Tibial nerve (tissue), 4 donors: ENCODE data around the gene DAB2. TPM values are rescaled to one million over a fixed set of nuclear protein-coding genes. Genes with fewer than 3 reads are reported as not detected.

Experiments used
- DNase-seq, 2 donors: peaks; one replicate each; pipeline ENCODE4 v3.0.0-alpha.2; 2019; ENCODE audit warnings: low spot score in 2 of 2
- H3K27ac ChIP-seq, 4 donors: fragments of 200-600 bp; sonication (generic) in 3 of 4; one replicate each; pipeline ENCODE4 v1.5.1; 2017 to 2019; ENCODE audit warnings: mild to moderate bottlenecking in 1 of 4
- H3K27me3 ChIP-seq, 2 donors: fragments of 200-600 bp; sonication (generic) in 1 of 2; one replicate each; pipeline versions ENCODE4 v1.5.1 to v1.6.0; 2017 to 2019
- H3K36me3 ChIP-seq, 3 donors: fragments of 200-600 bp; sonication (generic); one replicate each; pipeline ENCODE4 v1.5.1; 2018 to 2019
- H3K4me1 ChIP-seq, 4 donors: fragments of 200-600 bp; sonication (generic) in 3 of 4; one replicate each; pipeline ENCODE4 v1.5.1; 2017 to 2019
- H3K4me3 ChIP-seq, 4 donors: fragments of 200-600 bp; sonication (generic) in 3 of 4; one replicate each; pipeline ENCODE4 v1.5.1; 2017 to 2019; ENCODE audit warnings: mild to moderate bottlenecking in 1 of 4, moderate library complexity in 1 of 4
- H3K9me3 ChIP-seq, 4 donors: fragments of 200-600 bp; sonication (generic) in 3 of 4; one replicate each; pipeline ENCODE4 v1.5.1; 2017 to 2019
- CTCF ChIP-seq, 5 experiments: fragments of 200-600 bp in 3 of 5; fragments of 450-650 bp in 2 of 5; sonication (generic) in 3 of 5; IDR thresholded peaks; one replicate each; pipeline ENCODE4 v1.5.1; 2016 to 2019; ENCODE audit warnings: antibody characterized with exemption in 5 of 5, mild to moderate bottlenecking in 3 of 5, moderate library complexity in 2 of 5
- EP300 ChIP-seq, 2 donors: sonication (generic); formaldehyde crosslinking; IDR thresholded peaks; one replicate each; pipeline ENCODE4 v1.6.1; 2017; ENCODE audit warnings: antibody characterized with exemption in 2 of 2, mild to moderate bottlenecking in 1 of 2
- POLR2A ChIP-seq, 2 donors: fragments of 450-650 bp; IDR thresholded peaks; one replicate each; pipeline ENCODE4 v1.6.1; 2017; ENCODE audit warnings: antibody characterized with exemption in 2 of 2, mild to moderate bottlenecking in 2 of 2, moderate library complexity in 2 of 2
- WGBS, 2 donors: methylation state at CpG; one replicate each; pipeline ENCODE4 v1.1.5; 2018; 5-methylcytosine and 5-hydroxymethylcytosine counted together
- total RNA-seq, 4 donors: library from RNA; depleted of rRNA; stranded (reverse); fragments of >200 nt; gene quantifications; one replicate each; pipeline ENCODE4 v1.1.0, GENCODE V29; 2016

Gene DAB2
- total RNA-seq, 4 donors from 2014 or later, result 73.6 to 144 (median 115) TPM

GRCh38 chr5:39427633-39428032 lies 2.9 kb upstream of the DAB2 start:
- H3K27ac ChIP-seq, result peak overlapping the region in 1 of 4 donors; percentile 32

GRCh38 chr5:39427229-39427628 lies 2.4 kb upstream of the DAB2 start:
- Histone ChIP-seq H3K27ac (peak overlapping the region in 2 of 4 donors; percentile 32 to 89), H3K9me3 (no peaks in the 10 kb centered on the region), H3K4me1 (peaks cover 0 to 35% (median 9%) of the 10 kb centered on the region in 4 donors), H3K36me3 (no peaks in the 10 kb centered on the region), H3K4me3 (no peak overlapping the region), H3K27me3 (no peaks in the 10 kb centered on the region)
- WGBS, 2 donors, result 16 to 23% methylated on average over 3 of the region's 3 CpGs
- no peak for TF ChIP-seq POLR2A (IDR thresholded peaks at IDR 0.05)
- peak in 1 of 2 donors; percentile 34 for TF ChIP-seq EP300 (IDR thresholded peaks at IDR 0.05)
- no peak for DNase-seq

More at GRCh38 chr5:39427633-39428032, 2.9 kb upstream of the DAB2 start:
- Histone ChIP-seq H3K27me3 (no peaks in the 10 kb centered on the region), H3K9me3 (no peaks in the 10 kb centered on the region), H3K36me3 (no peaks in the 10 kb centered on the region), H3K4me3 (no peak overlapping the region), H3K4me1 (peaks cover 0 to 31% (median 9%) of the 10 kb centered on the region in 4 donors)
- no peak for DNase-seq
- TF ChIP-seq EP300 (IDR thresholded peaks at IDR 0.05) (no peak), CTCF (IDR thresholded peaks at IDR 0.05) (no peak), POLR2A (IDR thresholded peaks at IDR 0.05) (no peak)

- no peak for DNase-seq
- WGBS, 2 donors, result 22 to 34% methylated on average over 3 of the region's 3 CpGs
- Histone ChIP-seq H3K9me3 (no peaks in the 10 kb centered on the region), H3K4me3 (no peak overlapping the region), H3K4me1 (peaks cover 0 to 40% (median 10%) of the 10 kb centered on the region in 4 donors), H3K27me3 (no peaks in the 10 kb centered on the region), H3K27ac (peak overlapping the region in 2 of 4 donors; percentile 32 to 89), H3K36me3 (no peaks in the 10 kb centered on the region)
- no peak for TF ChIP-seq EP300 (IDR thresholded peaks at IDR 0.05)
- TF ChIP-seq CTCF (IDR thresholded peaks at IDR 0.05), result no peak
- TF ChIP-seq POLR2A (IDR thresholded peaks at IDR 0.05), result no peak
These were observed 1.9 kb upstream of the DAB2 start for GRCh38 chr5:39426746-39427105.

- DNase-seq, result no peak
- no peaks in the 10 kb centered on the region for H3K36me3 ChIP-seq
- peaks cover 0 to 45% (median 12%) of the 10 kb centered on the region in 4 donors for H3K4me1 ChIP-seq
- peak overlapping the region in 1 of 4 donors; percentile 69 for H3K4me3 ChIP-seq
- TF ChIP-seq EP300 (IDR thresholded peaks at IDR 0.05) (no peak), CTCF (IDR thresholded peaks at IDR 0.05) (no peak)
- no peaks in the 10 kb centered on the region for H3K9me3 ChIP-seq
- 37 to 49% methylated on average over 7 of the region's 7 CpGs for WGBS, 2 donors
- H3K27ac ChIP-seq, result peak overlapping the region in 2 of 4 donors; percentile 89 to 91
- no peaks in the 10 kb centered on the region for H3K27me3 ChIP-seq
These were observed 1.4 kb upstream of the DAB2 start for GRCh38 chr5:39426051-39426745.

- 53 to 63% methylated on average over 2 of the region's 2 CpGs for WGBS, 2 donors
- Histone ChIP-seq H3K4me3 (peak overlapping the region; percentile 41 to 73 (median 58)), H3K9me3 (no peaks in the 10 kb centered on the region), H3K4me1 (peaks cover 0 to 72% (median 20%) of the 10 kb centered on the region in 4 donors), H3K36me3 (no peaks in the 10 kb centered on the region), H3K27me3 (no peaks in the 10 kb centered on the region), H3K27ac (peak overlapping the region; percentile 21 to 91 (median 72))
- TF ChIP-seq POLR2A (IDR thresholded peaks at IDR 0.05) (no peak), CTCF (IDR thresholded peaks at IDR 0.05) (no peak), EP300 (IDR thresholded peaks at IDR 0.05) (no peak)
- peak in 1 of 2 donors; percentile 39 for DNase-seq
These were observed 1.4 kb downstream of the DAB2 start for GRCh38 chr5:39423331-39423751.
